ENCODE results near the gene ANO1. TPM values are rescaled to one million over a fixed set of nuclear protein-coding genes. Genes with fewer than 3 reads are reported as not detected.

The ANO1 gene
- total RNA-seq, 1 donor from 2014 or later, result not detected

GRCh38 chr11:70077411-70078094, 564 bp upstream of the ANO1 start:
- H3K4me3 Mint-ChIP-seq (ENCODE audit: unreplicated experiment), result peak overlapping the region; percentile 26
- H3K27ac Mint-ChIP-seq (ENCODE audit: unreplicated experiment), result no peak overlapping the region
- peaks cover 2% of the 10 kb centered on the region for H3K4me1 Mint-ChIP-seq (ENCODE audit: unreplicated experiment)
- no peak for DNase-seq (ENCODE audit: extremely low spot score, unreplicated experiment)
- TF ChIP-seq CTCF (IDR thresholded peaks at IDR 0.05), result no peak
- no peaks in the 10 kb centered on the region for H3K9me3 Mint-ChIP-seq (ENCODE audit: unreplicated experiment)
- no peaks in the 10 kb centered on the region for H3K36me3 Mint-ChIP-seq (ENCODE audit: unreplicated experiment)
- H3K27me3 Mint-ChIP-seq (ENCODE audit: unreplicated experiment), result peaks cover 84% of the 10 kb centered on the region

- Mint-ChIP-seq H3K4me1 (ENCODE audit: unreplicated experiment) (peaks cover 2% of the 10 kb centered on the region), H3K36me3 (ENCODE audit: unreplicated experiment) (no peaks in the 10 kb centered on the region), H3K4me3 (ENCODE audit: unreplicated experiment) (no peak overlapping the region), H3K27ac (ENCODE audit: unreplicated experiment) (no peak overlapping the region), H3K27me3 (ENCODE audit: unreplicated experiment) (peaks cover 83% of the 10 kb centered on the region), H3K9me3 (ENCODE audit: unreplicated experiment) (no peaks in the 10 kb centered on the region)
- no peak for DNase-seq (ENCODE audit: extremely low spot score, unreplicated experiment)
- TF ChIP-seq CTCF (IDR thresholded peaks at IDR 0.05), result no peak
Observed at GRCh38 chr11:70078781-70079616, 882 bp downstream of the ANO1 start.

GRCh38 chr11:70079691-70080090, 1.6 kb downstream of the ANO1 start:
- H3K4me1 Mint-ChIP-seq (ENCODE audit: unreplicated experiment), result peaks cover 2% of the 10 kb centered on the region
- H3K27ac Mint-ChIP-seq (ENCODE audit: unreplicated experiment), result no peak overlapping the region
- no peak overlapping the region for H3K4me3 Mint-ChIP-seq (ENCODE audit: unreplicated experiment)
- no peaks in the 10 kb centered on the region for H3K36me3 Mint-ChIP-seq (ENCODE audit: unreplicated experiment)
- no peak for DNase-seq (ENCODE audit: extremely low spot score, unreplicated experiment)
- no peak for TF ChIP-seq CTCF (IDR thresholded peaks at IDR 0.05)
- peaks cover 76% of the 10 kb centered on the region for H3K27me3 Mint-ChIP-seq (ENCODE audit: unreplicated experiment)
- H3K9me3 Mint-ChIP-seq (ENCODE audit: unreplicated experiment), result no peaks in the 10 kb centered on the region

- Mint-ChIP-seq H3K36me3 (ENCODE audit: unreplicated experiment) (no peaks in the 10 kb centered on the region), H3K27ac (ENCODE audit: unreplicated experiment) (no peak overlapping the region), H3K4me3 (ENCODE audit: unreplicated experiment) (no peak overlapping the region), H3K27me3 (ENCODE audit: unreplicated experiment) (peaks cover 66% of the 10 kb centered on the region), H3K4me1 (ENCODE audit: unreplicated experiment) (peaks cover 2% of the 10 kb centered on the region), H3K9me3 (ENCODE audit: unreplicated experiment) (no peaks in the 10 kb centered on the region)
- no peak for DNase-seq (ENCODE audit: extremely low spot score, unreplicated experiment)
- TF ChIP-seq CTCF (IDR thresholded peaks at IDR 0.05), result no peak
Observed at GRCh38 chr11:70080763-70081162, 2.6 kb downstream of the ANO1 start.

- Mint-ChIP-seq H3K36me3 (ENCODE audit: unreplicated experiment) (no peaks in the 10 kb centered on the region), H3K27ac (ENCODE audit: unreplicated experiment) (no peak overlapping the region), H3K4me3 (ENCODE audit: unreplicated experiment) (no peak overlapping the region), H3K9me3 (ENCODE audit: unreplicated experiment) (no peaks in the 10 kb centered on the region), H3K27me3 (ENCODE audit: unreplicated experiment) (peaks cover 50% of the 10 kb centered on the region), H3K4me1 (ENCODE audit: unreplicated experiment) (no peaks in the 10 kb centered on the region)
- no peak for DNase-seq (ENCODE audit: extremely low spot score, unreplicated experiment)
- no peak for TF ChIP-seq CTCF (IDR thresholded peaks at IDR 0.05)
Observed at GRCh38 chr11:70082829-70083228, 4.7 kb downstream of the ANO1 start.

Data from osteocyte (in vitro differentiated cells).